Activated T-cell treated with anti-CD3 and anti-CD28 coated beads, Interleukin-2, amount 50 U/mL, for 1 hour (primary cell): ENCODE data around the gene TBC1D19.
"Not testable (repeated sequence)": the region's sequence is repeated elsewhere in the genome, so short reads cannot be mapped to it uniquely, and the experiment has no call there.

ENCODE experiments used
- DNase-seq: peaks from one replicate; pipeline ENCODE4 v3.0.0-alpha.2; 2020

TBC1D19 gene

GRCh38 chr4:26690506-26690905, 106.6 kb downstream of the TBC1D19 start:
- no peak for DNase-seq

DNA sequence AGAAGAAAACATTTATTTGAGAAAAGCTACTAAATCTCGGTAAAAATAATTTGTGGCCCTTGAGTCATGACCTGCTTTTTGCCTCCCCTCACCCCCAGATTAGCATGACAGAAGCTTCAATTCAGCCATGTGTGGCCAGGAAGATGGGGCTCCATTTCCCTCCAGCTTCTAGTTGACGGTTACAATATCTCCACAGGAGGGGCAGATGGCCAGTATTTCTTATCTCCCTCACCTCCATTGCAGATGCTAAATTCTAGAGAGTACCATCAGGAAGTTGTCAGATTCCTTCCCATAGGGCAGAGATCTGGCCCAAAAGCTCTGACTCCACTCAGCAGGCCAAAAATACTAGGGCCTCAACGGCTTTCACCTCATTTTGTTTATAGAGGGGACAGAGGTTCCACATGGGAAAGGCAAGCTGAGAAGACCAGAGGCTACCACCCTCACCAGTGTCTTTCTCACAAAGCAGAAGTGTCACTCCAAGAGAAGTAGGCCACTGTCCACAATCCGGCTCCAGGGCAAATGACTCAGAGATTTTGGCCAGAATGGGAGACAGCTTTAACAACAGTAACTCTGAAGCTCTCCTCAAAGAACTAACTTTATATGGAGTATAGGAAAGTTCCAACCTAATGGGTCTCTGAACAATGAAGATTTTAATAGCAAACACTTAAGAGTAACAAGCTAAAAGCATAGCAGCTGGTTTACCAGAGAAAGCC, 108.3 kb downstream of the TBC1D19 start:
- DNase-seq = no peak

DNA sequence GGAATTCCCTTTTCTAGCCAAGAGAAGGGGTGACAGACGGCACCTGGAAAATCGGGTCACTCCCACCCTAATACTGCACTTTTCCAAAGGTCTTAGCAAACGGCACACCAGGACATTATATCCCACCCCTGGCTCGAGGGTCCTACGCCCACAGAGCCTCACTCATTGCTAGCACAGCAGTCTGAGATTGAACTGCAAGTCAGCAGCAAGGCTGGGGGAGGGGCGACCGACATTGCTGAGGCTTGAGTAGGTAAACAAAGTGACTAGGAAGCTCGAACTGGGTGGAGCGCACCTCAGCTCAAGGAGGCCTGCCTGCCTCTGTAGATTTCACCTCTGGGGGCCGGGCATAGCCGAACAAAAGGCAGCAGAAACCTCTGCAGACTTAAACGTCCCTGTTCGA, 110.2 kb downstream of the TBC1D19 start:
- not testable (repeated sequence) for DNase-seq

DNA sequence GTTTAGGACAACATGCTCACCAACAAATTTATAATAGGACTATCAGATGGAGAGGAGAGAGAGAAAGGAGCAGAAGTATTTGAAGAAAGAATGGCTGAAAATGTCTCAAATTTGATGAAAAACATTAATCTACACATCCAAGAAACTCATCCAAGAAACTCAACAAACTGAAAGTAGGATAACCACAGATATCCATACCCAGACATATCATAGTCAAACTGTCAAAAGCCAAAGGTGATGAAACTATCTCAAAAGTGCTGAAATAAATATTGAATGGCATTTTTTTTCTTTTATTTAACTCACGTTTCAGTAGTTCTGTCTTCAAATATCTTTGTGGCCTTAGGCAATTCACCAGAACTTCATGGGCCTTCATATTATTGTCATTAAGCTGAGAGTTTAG, 116.2 kb downstream of the TBC1D19 start:
- DNase-seq = no peak

DNA sequence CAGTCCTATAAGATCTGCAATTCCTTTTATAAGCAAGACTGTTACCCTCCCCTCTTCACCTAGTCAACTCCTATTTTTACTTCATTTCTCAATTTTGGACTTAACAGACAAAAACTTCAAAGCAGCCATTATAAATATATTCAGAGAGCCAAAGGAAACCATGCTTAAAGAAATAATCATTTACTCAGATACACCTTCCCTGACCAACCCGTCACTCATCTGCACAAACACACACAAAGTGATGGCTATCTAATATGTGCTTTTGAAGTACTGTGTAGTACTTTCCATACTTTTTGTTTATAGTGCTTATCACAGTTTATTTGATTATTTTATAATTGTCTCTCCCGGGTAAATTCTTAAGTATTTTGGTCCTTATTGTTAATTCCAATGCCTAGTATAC, 117.2 kb downstream of the TBC1D19 start:
- no peak for DNase-seq

- no peak for DNase-seq
Observed at GRCh38 chr4:26701786-26702227, 117.9 kb downstream of the TBC1D19 start.

GRCh38 chr4:26707342-26707741, 123.5 kb downstream of the TBC1D19 start:
- no peak for DNase-seq

DNA sequence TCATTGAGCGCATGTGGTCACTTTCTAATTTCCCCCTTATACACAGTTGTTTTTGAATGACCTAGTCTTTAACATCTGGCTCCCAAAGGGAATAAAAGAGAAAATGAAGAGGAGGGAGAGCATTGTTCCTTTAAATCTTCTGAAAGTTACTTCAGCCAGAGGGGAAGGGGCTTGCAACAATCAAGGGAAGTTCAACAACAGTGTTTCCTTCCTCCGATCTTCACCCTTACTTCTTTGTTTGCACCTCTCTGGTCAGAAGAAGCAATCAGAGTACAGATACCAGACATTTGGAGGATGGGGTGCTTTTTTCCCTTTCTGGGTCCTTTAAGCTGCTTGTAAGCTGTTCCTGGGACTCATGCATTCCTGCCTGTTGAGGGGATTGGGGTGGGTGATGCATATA, 125.4 kb downstream of the TBC1D19 start:
- no peak for DNase-seq

DNA sequence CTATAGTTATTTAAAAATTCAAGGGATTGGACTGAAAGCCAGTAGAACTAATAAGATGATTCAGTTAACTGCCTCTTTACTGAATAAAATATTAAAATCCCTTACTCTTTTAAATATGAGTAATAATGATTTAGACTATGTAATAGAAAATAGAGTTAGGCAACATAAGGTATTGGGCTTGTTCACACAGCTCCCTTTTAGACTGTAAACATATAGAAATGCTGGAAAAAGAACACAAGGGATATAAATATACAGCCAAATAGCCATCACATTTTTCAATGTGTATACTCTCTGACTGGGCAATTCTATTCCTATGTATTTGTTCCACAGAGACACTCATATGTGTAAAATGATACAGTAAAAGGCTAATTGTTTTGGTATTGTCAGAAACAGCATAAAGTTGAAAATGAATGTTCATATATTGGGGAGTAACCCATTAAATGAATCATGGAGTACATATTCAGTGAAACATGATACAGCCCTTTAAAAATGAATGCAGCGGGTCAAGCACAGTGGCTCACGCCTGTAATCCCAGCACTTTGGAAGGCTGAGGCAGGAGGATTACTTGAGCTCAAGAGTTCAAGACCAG, 129.8 kb downstream of the TBC1D19 start:
- no peak for DNase-seq

GRCh38 chr4:26715636-26716242, 131.9 kb downstream of the TBC1D19 start:
- DNase-seq = no peak

- no peak for DNase-seq
Observed at GRCh38 chr4:26717332-26717731, 133.4 kb downstream of the TBC1D19 start.

GRCh38 chr4:26719954-26720552, 136.2 kb downstream of the TBC1D19 start:
- no peak for DNase-seq

DNA sequence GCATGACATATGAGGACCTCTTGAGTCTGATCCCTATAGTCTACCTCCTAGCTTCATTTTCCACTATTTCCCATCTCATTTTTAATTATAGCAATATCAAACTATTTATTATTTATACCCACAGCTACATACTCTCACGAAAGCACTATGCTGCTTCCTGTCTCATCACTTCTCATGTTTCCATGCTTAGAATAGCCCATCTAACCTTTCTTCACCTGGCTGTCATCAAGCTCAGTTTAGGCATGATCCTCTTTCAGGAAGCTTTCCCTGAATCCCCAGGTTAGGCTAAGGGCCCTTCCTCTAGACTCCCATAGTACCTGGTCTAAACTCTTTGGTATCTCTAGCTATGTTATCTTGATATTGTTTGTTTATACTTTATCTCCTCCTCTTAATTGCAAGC, 137.8 kb downstream of the TBC1D19 start:
- no peak for DNase-seq

- DNase-seq = no peak
Observed at GRCh38 chr4:26723216-26723615, 139.3 kb downstream of the TBC1D19 start.

DNA sequence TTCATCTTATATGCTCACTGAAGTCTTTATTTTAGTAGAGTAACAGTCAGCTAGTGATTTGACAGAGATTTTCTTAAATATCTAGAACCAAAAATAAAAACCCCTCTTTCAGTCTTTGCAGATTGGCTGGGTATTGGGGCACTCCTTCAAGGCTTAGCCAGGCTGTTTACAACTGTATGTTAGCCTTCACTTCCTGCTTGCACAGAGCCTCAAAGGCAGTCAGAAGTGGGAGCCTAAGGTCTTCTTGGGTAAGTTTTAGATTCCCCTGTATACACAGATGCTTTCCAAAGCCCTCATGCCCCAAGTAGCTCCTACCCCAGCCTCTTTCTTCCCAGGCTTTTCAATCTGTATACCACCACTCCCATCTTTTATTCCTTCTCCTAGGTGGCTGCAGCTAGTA, 140.7 kb downstream of the TBC1D19 start:
- DNase-seq = no peak

DNA sequence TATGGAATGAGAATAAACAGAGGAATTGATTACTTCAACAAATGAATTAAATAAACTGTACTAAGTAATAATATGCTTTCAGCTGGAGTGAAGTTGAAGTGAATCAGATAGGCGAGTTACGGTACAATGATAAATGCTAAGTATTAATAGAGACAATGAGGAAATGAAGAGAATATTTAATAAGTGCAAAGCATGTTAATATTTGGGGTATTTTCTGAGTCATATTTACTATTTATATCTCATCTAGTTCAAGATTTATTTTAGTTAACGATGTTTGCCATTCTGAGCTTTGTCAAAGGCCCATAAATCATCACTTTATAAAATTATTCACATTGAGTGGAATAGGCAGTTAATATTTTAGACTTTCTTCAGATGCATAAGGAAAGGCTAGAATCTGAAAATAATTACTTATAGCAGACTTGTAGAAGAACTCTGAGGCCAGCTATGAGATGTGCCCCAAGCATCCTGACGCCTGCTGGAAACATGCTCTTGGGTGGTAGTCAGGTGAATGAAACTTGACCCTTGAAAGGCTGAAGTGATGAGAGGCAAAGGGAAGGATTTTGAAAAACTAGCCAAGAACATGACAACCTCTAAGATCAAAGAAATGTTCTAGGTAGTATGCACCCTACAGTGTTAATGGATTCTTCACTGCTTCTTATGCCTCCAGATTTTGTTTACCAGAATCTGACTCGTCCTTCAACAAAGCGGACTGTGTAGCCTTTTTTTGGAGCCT, 142.9 kb downstream of the TBC1D19 start:
- no peak for DNase-seq

DNA sequence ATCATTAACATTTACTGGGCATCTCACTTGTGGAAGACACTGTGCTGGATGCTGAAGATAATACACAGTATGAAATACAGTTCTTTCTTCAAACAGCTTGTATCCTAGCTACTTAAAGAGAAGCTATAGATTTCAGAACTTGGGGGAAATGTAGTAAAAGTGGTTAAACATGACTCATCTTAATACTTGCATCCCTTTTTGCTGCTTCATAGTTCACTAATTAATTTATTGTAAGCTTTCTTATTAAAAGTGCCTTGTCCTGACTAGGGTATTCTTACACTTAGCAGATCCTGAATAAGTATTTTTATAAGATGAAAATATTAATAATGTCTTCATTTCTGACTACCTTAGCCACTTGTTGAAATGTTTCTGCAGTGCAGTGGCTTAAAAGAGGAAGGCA, 144.0 kb downstream of the TBC1D19 start:
- no peak for DNase-seq

DNA sequence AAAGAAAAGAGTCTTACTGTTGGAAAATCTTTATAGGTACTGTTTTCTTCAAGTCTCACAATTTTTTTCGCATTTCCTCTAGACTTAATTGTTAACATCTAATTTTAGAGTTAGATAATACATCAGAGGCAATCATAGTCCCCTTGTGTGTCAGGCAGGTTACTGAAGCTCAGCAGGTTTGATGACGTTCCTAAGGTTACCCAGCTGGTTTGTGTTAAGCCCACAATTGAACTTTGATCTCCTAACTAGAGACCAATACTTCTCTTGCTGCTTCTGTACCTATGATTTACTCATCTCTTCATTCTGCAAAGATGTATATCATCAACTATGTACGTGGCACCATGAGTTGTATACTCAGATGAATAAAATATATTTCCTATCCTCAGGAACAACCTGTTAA, 145.1 kb downstream of the TBC1D19 start:
- no peak for DNase-seq

GRCh38 chr4:26729547-26729946, 145.7 kb downstream of the TBC1D19 start:
- DNase-seq = no peak

DNA sequence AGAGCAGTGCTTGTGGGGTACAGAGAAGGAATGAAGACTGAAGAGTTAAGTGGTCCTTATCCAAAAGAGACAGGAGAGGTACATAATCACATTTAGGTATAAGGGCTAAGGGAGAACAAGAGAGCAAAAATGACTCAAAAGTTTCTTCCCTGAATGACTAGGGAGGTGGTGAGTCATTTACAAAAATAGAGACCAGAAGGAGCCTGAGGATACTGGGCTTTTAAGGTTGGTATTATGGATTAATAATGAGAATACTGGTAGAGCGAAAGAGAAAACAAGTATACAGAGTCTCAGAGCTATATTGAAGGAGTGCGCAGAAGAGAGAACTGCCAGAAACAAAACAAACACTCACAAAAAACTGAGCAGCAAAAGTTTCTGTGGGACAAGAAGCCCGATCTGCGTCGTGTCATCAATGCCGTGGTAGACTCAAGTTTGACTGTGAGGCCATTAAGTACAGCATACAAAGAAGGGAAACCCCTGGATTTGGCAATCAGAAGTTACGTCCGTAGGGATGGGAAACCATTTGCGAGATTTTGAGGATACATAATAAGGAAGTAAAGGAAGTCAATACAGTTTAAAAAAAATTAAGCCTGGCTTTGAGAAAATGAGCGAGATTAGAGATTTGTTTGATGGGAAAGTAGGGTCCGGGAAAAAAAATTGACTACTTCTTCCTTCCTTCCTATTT, 147.6 kb downstream of the TBC1D19 start:
- no peak for DNase-seq

DNA sequence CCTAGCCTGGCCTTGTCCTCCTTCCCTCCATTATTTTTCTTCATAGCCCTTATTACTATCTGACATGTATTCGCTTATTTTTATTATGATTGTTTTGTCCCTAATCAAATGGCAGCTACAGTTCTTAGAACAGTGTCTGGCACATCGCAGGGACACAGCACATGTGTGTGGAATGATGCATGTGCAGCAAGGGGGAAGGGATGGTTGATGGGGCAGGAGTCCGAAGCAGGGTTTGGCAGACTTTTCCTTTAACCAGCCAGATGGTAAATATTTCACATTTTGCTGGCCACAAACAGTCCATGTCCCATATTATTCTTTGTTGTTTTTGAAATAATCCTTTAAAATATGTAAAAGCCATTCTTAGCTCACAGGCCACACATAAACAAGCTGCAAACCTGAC, 148.5 kb downstream of the TBC1D19 start:
- no peak for DNase-seq

DNA sequence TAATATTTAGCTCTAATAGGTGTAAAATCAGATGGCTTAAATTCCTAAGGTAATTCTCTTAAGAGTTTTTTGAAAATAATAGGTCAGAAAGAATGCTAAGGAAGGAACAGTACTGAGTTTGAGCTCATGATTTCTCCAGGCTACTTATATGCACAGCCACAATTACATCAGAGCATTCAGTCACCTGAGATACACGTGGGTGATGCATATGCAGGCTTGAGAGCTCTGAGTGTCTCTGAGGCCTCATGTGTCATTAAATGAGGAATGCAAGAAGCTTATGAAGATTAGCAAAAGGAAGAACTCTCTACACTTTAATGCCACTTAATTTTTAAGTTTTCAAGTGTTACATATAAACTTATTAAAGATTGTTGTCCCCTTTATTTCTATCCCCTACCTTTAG, 152.7 kb downstream of the TBC1D19 start:
- no peak for DNase-seq

GRCh38 chr4:26737385-26737784, 153.5 kb downstream of the TBC1D19 start:
- DNase-seq = no peak
